ENCODE results near the gene CSTA.

CSTA gene

DNA sequence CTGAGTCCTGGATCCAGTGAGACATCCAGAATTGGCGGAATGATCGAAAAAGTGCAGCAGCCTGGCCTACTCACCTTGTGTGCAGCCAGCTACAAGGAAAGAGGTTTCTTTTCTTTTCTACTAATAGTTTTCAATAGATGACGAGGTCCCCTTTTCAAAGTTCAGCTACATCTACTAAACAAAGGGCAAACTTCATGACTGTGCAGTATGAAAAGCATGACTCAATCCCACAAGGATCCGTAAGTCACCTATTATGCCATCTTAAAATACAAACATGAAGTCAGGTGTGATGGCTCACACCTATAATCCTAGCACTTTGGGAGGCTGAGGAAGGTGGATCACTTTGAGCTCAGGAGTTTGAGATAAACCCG, 41.3 kb downstream of the CSTA start:
- FAIRE-seq: no peak
- DNase-seq (ENCODE audit: insufficient read length, low spot score): no peak

DNA sequence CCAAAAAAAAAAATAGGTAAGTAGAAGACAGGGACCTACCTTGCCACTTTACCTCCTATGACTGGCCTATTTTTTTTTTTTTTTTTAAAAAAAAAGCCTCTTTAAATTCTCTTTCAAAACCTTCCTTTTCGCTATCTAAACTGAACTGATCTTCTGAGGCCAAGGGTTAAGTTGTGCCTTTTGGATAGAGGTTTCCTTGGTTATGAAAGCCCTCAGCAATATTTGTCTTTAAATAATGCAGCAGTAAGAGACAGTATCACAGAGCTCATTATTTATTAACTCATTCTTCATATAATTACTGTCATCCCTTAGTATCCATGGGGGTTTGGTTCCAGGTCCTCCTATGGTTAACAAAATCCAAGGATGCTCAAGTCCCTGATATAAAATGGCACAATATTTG, 49.0 kb downstream of the CSTA start:
- FAIRE-seq: no peak
- DNase-seq (ENCODE audit: insufficient read length, low spot score): no peak

GRCh38 chr3:122377975-122378374, 52.9 kb downstream of the CSTA start:
- no peak for FAIRE-seq
- no peak for DNase-seq (ENCODE audit: insufficient read length, low spot score)

GRCh38 chr3:122382888-122383666, 58.0 kb downstream of the CSTA start, which contains the start of gene MIX23:
Gene MIX23 (minus strand): TSS chr3:122383231. CDS start chr3:122383224, 7 bp downstream.
- DNase-seq (ENCODE audit: insufficient read length, low spot score) (peak; percentile 42), FAIRE-seq (no peak)

DNA sequence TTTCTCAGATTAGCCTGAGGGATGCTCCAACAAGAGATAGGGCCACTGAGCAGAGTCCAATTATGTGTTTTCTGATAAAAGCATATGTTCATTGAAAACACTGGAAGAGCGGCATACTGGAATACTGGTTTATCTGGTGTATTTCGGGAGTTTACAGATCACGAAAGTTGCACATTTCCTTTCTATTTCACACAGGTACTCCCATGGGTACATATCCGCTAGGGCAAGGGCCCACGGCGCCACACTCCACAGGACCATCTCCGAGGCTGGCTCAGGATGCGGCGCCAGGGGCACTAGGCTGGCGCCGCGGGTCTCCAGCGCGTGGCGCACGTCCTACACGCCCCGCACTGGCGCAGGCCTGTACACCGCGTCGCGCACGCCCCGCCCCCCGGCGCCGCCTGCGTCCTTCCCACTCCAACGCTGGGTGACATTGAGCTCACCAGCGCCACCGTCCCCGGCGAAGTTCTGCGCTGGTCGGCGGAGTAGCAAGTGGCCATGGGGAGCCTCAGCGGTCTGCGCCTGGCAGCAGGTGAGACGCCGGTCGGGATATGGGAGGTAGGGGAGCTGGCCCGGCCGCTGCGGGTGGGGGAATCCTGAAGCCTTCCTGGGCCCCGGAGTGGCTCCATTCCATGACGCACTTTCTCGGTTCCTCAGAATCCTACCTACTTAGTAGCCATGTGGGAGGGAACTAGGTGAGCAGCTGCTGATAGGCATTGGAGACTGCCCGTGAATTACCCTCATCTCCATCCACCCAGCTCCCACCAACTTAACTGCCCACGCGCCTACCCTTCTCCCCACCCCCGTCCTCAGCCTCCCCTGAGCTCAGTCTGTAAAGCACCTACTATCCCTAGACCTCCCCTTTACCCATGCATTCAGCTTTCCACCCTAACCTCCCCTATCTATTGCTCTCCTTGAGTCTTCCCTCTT, 59.0 kb downstream of the CSTA start, which contains the start of gene FAM162A:
Gene FAM162A, plus strand, starts transcription at position 412 of the 927 bp plus-strand sequence. Its CDS starts 84 bp downstream, at position 496.
- DNase-seq (ENCODE audit: insufficient read length, low spot score) (peak; percentile 69), FAIRE-seq (peak; percentile 96)

GRCh38 chr3:122387709-122388108, 62.7 kb downstream of the CSTA start:
- DNase-seq (ENCODE audit: insufficient read length, low spot score): no peak
- FAIRE-seq: no peak

- DNase-seq (ENCODE audit: insufficient read length, low spot score): no peak
- FAIRE-seq: no peak
These were observed 64.1 kb downstream of the CSTA start for GRCh38 chr3:122389197-122389596.

GRCh38 chr3:122389892-122390291, 64.8 kb downstream of the CSTA start:
- DNase-seq (ENCODE audit: insufficient read length, low spot score) (no peak), FAIRE-seq (no peak)

DNA sequence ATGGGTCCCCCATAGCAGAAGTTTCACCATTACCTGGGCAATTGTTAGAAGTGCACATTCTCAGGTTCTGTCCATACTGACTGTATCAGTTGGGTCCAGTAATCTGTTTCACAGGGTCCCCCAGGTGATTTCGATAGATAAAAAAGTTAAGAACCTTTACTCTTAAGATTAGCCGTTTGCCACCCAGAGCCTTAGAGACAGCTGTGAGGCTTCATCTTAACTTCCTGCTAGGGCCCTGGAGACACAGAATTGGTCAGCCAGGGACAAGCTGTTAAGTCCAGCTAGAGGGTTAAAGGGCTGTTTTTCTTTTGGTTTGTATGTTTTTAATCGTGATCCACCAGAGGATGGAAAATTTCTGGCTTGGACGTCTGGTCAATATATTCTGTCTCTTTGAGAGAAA, 65.6 kb downstream of the CSTA start:
- DNase-seq (ENCODE audit: insufficient read length, low spot score): no peak
- no peak for FAIRE-seq
